Activated CD8-positive, alpha-beta memory T cell treated with anti-CD3 and anti-CD28 coated beads for 36 hours (primary cell): ENCODE data around the gene PNPLA6. TPM values are rescaled to one million over a fixed set of nuclear protein-coding genes. Genes with fewer than 3 reads are reported as not detected.
"Not testable (repeated sequence)": the region's sequence is repeated elsewhere in the genome, so short reads cannot be mapped to it uniquely, and the experiment has no call there.

ENCODE experiments used
- CTCF ChIA-PET: fragments of 350-600 bp; sonication (Branson Sonifier 250); formaldehyde crosslinking; loops from one replicate; lab custom pipeline; 2021; ENCODE audit warnings: antibody characterized with exemption; lab: Charles Lee
- POLR2A ChIA-PET: fragments of 350-600 bp; sonication (Branson Sonifier 250); formaldehyde crosslinking; loops from one replicate; lab custom pipeline; 2021; ENCODE audit warnings: antibody characterized with exemption; lab: Charles Lee
- total RNA-seq, 2 experiments: library from RNA; stranded (reverse); gene quantifications; one replicate each; pipeline ENCODE4 v1.2.3, GENCODE V29; 2021

Gene PNPLA6
- total RNA-seq, 2 experiments from 2014 or later = 114 to 115 TPM

DNA sequence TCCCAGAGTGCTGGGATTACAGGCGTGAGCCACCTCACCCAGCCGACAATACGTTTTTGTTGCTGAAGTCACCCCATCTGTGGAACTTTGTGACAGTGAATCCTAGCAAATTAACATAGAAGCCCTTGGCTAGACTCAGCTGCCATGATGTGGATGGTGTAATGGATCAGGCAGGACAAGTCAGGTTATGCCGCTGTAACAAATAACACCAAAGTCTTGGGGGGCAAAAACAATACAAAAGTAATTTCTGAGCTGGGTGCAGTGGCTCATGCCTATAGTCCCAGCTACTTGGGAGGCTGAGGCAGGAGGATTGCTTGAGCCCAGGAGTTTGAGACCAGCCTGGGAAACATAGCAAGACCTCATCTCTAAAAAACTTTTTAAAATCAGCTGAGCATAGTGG is 29.3 kb downstream of the PNPLA6 start:
- POLR2A ChIA-PET = no interaction called here
- CTCF ChIA-PET = interaction anchor here (1.9 kb wide), 1 partner anchor 116 kb away, joined by 4 read pairs; the partner anchor contains the start of gene TRAPPC5

DNA sequence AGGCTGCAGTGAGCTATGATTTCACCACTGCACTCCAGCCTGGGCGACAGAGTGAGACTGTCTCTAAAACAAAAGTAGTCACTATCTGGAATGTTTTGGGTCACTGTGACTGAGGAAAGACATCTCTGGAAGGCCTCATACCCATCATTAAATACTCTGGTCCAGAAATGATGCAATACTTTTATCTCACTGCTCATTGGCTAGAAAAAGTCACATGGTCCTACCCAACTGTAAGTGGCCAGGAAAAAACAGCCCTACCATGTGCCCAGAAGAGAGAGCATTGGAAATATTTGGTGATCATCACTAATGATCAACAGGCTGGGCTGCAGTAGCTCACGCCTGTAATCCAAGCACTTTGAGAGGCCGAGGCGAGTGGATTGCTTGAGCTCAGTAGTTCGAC is 29.8 kb downstream of the PNPLA6 start:
- CTCF ChIA-PET = interaction anchor here (1.3 to 1.9 kb wide), 2 partner anchors 116 to 211 kb away, joined by 3 to 4 read pairs; partner anchors contain the start of gene TRAPPC5
- POLR2A ChIA-PET = no interaction called here

DNA sequence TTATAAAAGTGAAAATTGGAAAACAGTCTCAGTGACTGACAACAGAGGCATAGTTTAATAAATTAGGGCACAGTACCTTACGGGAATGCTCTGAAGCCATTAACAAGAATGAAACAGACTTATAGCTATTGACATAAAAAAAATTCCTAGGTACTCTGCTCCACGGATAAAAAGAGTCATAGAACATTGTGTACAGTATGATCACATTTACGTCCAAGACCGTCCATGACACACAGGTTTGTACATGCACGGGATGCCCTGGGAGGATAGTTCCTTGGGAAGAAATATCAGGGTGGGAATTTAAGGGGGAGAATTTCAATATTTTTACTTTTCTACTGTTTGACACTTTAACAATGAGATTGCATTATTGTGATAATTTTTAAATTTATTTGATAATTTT is 35.2 kb downstream of the PNPLA6 start:
- ChIA-PET CTCF (no interaction called here), POLR2A (no interaction called here)

DNA sequence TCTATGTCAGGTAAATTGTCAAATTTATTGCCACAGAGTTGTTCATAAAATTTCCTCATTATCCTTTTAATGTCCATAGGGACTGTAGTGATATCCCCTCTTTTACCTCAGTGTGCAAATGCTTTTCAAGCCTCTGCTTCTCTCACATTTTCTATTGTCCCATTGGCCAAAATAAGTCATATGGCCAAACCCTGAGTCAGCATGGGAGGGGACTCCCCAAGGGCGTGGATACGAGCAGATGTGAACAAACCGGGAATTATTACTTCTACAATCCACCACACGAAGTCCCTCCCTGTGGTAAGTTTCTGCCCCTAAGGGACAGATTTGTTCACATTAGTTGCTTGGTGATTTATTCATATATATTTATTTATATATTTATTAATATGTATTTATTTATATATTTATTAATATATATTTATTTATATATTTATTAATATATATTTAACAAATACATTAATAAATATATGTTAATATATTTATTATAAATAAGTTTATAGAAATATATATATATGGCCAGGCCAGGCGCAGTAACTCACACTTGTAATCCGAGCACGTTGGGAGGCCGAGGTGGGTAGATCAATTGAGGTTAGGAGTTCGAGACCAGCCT is 40.0 kb downstream of the PNPLA6 start:
- ChIA-PET POLR2A (no interaction called here), CTCF (no interaction called here)

DNA sequence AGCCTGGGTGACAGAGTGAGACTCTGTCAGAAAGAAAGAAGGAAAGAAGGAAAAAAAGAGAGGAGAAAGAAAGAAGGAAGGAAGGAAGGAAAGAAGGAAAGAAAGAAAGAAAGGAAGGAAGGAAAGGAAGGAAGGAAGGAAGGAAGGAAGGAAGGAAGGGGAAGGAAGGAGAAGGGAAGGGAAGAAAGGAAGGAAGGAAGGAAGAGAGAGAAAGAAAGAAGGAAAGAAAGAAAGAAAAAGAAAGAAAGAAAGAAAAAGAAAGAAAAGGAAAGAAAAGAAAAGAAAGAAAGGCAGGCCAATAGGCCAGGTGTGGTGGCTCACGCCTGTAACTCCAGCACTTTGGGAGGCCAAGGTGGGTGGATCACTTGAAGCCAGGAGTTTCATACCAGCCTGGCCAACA is 41.9 kb downstream of the PNPLA6 start:
- POLR2A ChIA-PET = interaction anchor here (0.6 kb wide), 1 partner anchor 10 kb away, joined by 5 read pairs; no protein-coding TSS in a partner anchor

DNA sequence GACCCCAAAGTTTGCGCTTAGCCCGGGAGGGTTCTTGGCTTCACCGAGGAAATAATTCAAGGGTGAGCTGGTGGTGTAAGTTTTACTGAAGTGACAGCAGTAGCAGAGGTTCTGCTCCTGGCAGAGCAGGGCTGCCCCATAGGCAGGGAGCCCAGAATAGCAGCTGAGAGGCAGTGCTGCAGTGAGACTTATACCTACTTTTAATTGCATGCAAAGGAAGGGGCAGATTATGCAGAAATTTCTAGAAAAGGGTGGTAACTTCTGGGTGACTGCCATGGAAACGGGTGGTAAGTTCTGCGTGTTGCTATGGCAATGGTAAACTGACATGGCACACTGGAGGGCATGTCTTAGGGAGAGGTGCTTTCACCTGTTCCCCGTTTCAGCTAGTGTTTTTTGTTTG is 42.6 kb downstream of the PNPLA6 start:
- POLR2A ChIA-PET = no interaction called here
- CTCF ChIA-PET = interaction anchor here (0.6 kb wide), 1 partner anchor 198 kb away, joined by 4 read pairs; no protein-coding TSS in a partner anchor

More for the DNA sequence above, 41.9 kb downstream of the PNPLA6 start:
- CTCF ChIA-PET = not testable (repeated sequence)

DNA sequence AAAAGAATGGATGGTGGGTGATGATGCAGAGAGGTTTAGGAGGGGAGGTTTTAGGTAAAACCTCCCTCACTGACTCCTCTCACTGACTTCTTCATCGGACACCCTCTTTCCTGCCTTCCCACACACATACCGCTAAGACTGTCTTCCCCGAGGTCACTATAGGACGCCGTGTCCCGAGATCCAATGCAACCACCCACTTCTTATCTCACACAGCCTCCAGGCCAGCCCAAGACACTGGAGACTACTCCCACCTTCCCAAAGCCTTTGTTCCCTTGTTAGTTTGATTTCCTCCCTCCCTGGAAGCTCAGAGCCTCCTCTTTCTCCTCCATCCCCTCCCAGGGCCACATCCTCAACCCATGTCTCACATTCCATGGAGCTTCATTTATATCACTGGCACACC is 43.7 kb downstream of the PNPLA6 start:
- ChIA-PET CTCF (interaction anchor here (1.4 kb wide), 1 partner anchor 11 kb away, joined by 3 read pairs; no protein-coding TSS in a partner anchor), POLR2A (no interaction called here)

DNA sequence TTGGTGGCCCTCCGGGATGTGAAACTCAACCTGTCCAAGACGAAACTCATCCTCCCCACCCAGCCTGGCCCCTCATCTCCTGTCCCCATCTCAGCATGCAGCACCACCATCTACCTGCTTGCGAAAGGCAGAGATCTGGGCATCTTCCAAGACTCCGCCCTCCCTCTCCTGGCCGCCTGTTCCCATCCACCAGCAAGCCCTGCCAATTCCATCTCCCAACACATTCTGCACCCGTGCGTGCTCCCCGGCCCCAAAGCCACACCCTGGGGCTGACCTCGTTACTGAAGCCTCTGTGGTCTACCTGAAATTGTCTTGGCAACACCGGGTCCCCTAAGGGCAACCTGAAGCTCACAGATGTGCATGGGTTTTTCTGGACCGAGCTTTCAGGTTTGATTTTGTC is 46.9 kb downstream of the PNPLA6 start:
- CTCF ChIA-PET = interaction anchor here (1.4 kb wide), 1 partner anchor 14 kb away, joined by 3 read pairs; no protein-coding TSS in a partner anchor

DNA sequence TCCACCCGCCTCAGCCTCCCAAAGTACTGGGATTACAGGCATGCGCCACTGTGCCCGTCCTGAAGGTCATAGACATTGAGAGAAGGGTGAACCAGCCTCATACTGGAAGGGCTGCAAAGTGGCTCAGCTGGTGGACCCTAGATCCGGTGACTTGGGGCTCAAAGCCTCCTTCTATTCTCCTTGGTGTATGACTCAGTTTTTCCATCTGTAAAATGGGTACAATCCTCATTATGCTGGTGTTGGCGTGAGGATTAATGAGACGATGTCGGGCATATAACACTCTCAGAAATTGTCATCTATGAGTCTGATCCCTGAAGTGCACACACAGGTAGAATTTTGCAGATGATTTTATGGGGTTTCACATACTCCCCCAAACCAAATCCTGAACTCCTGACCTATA is 54.3 kb downstream of the PNPLA6 start:
- ChIA-PET POLR2A (no interaction called here), CTCF (no interaction called here)

More for the DNA sequence above, 46.9 kb downstream of the PNPLA6 start:
- POLR2A ChIA-PET = no interaction called here

DNA sequence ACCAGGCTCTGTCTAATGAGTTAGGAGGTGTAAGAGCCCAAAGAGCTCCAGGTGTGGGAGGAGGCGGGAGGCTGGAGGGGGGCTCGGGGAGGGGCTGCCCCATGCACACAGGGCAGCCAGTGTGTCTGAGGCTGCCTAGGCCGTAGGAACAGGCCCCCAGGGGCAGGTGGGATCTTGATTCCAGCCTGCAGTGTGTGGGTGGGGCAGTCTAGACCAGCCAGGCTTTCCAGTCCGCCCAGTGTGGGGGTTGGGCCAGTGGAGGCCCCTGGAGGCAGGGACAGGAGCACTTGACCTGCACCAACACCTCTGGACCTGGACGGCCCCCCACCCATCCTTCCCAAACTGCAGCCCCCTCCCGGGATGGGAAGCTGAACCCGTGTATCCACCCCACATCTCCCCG is 54.7 kb downstream of the PNPLA6 start:
- POLR2A ChIA-PET = no interaction called here
- CTCF ChIA-PET = no interaction called here

DNA sequence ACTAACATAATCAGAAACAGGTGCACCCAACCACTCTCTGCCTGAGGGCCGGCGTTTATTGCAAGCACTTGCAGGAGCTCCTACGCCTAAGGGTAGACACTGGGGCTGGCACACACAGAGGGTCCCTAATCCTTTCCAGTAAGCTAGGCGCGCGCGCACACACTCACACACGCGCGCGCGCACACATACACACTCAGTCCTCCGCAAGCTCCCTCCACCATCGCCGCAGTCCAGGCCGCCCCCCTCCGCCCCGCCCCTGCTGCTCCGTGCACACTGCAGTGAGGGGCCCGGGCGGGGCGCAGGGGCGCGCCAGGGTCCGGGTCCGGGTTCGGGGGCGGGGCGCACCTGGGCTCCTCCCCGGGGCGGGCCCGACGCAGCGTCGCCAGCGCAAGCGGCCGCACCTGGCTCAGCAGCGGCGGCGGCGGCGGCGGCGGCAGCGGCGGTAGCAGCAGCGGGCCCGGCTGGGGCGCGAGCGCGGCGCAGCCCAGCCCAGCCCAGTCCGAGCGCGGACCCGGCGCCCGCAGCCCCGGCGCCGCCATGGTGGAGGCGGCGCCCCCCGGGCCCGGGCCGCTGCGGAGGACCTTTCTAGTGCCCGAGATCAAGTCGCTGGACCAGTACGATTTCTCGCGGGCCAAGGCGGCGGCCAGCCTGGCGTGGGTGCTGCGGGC is 60.1 kb downstream of the PNPLA6 start, which contains the start of gene CAMSAP3:
Gene CAMSAP3 (plus strand): TSS at position 398 of the 668 bp plus-strand sequence. CDS start 140 bp downstream, at position 538.
- POLR2A ChIA-PET = no interaction called here
- CTCF ChIA-PET = no interaction called here

DNA sequence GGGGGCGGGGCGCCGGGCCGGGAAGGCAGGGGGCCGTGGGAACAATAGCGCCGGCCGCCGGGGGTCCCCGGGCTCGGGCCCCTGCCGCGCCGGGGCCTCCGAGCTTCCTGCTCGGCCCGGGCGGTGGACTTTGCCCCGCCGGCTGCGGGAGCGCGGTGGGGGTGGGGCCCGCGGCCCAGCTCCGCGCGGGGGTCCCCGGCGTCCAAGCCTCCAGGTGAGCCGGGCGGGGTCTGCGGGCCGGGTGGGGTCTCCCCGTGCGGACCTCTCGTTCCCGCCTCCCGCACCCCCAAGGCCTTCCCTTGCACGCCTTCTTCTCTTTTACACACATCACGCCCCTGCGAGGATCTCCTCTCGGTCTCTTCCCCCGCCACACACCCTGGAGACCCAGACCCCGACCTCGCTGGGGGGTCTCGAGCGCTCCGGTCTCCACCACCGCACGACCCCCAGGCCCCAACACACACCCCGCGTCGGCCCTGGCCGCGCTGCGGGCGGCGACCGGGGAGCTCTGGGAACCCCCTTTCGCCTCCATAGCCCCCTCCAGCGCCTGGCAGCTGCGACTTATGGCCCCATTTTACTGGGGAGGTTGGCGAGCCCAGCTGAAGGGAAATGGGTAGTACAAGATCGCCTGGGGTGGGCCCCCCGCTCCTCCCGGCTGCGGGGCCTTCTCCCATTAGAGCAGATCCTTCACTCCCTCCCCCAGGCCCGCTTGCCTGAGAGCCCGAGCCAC is 60.9 kb downstream of the PNPLA6 start:
- POLR2A ChIA-PET = interaction anchor here (0.6 kb wide), 1 partner anchor 69 kb away, joined by 4 read pairs; no protein-coding TSS in a partner anchor
- CTCF ChIA-PET = interaction anchor here (1.1 kb wide), 2 partner anchors 11 to 28 kb away, joined by 3 read pairs; no protein-coding TSS in a partner anchor

DNA sequence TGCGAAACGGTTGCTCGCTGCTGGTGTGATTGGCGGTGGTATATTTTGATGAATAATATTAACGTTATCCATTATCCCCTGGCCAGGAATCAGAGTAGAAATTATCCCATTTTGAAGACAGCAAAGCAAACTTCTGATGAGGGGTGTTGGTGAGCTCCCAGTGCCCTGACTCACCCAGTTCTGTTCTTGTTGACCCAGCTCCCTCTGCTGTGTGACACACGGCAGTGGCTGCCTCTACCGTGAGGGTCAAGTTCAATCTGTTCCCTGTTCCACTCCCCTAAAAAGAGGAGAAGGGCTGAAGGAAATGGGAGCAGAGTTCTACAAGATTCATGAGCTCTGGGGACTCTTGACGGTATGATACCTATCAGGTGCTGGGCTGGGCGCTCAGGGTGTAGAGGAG is 62.2 kb downstream of the PNPLA6 start:
- ChIA-PET POLR2A (no interaction called here), CTCF (interaction anchor here (1.1 kb wide), 1 partner anchor 29 kb away, joined by 3 read pairs; no protein-coding TSS in a partner anchor)

DNA sequence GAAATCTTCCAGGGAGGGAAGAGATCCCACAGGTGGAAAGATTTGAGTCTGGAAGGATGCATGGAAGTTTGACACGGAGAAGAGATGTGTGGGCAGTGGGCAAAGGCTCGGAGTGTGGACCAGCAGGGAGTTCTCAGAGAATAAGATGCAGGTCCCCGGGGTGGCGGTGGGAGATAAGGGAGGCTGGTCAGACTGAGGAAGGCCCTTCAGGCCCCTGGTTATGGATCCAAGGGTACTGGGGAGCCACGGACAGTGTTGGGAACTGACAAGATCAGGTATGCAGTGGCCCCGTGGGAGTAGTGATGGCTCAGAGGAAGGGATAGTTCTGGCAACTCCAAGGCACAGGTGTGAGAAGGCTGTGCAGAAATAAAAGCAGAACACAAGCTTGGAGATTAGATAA is 62.7 kb downstream of the PNPLA6 start:
- POLR2A ChIA-PET = no interaction called here
- CTCF ChIA-PET = no interaction called here

DNA sequence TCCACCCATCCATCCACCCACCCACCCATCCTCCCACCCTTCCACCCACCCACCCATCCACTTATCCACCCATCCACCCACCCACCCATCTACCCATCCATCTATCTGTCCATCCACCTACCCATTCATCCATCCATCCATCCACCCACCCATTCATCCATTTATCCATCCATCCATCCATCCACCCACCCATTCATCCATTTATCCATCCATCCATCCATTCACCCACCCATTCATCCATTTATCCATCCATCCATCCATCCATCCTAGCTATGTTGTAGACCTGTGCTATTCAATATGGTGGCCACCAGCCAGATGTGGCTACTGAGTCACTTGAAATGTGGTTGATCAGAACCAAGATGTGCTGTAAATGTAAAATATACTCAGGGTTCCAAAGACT is 65.2 kb downstream of the PNPLA6 start:
- POLR2A ChIA-PET = no interaction called here
- CTCF ChIA-PET = no interaction called here

DNA sequence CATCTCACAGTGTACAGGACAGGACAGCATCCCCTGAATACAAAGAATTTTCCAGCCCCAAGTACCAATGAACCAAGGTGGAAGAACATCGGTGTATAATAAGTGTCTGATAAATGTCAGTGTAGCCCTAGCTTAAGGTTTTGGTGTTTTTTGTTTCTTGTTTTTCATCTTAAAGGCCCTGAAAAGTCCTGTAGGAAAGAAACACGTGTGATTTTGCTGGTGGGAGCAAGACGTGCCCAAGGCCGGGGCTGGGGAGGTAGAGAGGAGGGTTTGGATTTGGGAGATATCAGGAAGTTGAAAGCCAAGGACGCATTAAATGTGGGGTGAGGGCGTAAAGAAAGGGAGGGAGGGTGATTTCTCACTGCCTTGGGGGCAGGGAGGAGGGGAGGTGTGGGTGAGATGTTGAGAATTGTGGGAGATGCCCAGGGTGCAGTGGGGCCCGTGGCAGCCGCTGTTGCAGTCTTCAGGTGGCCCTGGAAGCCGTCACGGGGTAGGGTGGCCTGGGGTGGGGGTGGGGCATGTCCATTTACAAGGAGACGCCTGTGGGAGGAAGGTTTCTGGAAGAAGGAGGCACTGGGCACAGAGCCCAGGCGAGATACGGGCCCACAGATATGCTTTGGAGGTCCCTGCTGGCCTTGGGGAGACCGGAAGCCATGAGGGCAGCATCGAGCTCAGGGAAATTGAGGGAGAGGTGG is 66.9 kb downstream of the PNPLA6 start:
- CTCF ChIA-PET = no interaction called here
- POLR2A ChIA-PET = no interaction called here

DNA sequence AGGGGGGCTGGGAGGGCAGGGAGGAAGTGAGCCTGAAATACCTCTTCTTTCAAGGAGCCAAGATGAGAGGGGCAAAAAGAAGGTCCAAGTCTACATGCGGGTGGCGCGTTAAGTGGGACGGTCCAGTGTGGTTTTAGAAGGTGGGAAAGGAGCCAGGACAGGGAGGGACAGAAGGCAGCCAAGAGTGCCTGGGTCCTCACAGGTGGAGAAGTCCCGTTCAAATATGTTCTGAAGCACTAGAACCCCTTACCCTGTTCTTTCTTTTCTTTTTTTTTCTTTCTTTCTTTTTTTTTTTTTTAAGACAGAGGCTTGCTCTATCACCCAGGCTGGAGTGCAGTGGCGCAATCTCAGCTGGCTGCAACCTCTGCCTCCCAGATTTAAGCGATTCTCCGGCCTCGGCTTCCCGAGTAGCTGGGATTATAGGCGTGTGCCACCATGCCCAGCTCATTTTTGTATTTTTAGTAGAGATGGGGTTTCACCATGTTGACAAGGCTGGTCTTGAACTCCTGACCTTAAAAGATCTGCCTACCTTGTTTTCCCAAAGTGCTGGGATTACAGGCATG is 67.5 kb downstream of the PNPLA6 start:
- ChIA-PET CTCF (no interaction called here), POLR2A (no interaction called here)

DNA sequence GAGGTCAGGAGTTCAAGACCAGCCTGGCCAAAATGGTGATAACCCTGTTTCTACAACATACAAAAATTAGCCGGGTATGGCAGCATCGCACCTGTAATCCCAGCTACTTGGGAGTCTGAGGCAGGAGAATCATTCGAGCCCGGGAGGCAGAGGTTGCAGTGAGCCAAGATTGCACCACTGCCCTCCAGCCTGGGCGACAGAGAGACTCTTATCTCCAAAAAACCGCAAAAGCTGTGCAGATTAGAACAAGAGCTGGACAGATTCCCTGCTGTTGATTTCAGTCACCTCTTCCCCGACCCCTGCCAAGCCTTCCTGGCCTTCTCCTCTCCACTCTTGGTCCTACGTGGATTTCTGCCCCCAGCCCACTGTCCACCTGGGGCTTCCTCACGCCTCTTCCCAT is 68.4 kb downstream of the PNPLA6 start:
- CTCF ChIA-PET = interaction anchor here (1.0 kb wide), 1 partner anchor 36 kb away, joined by 3 read pairs; no protein-coding TSS in a partner anchor
- POLR2A ChIA-PET = no interaction called here
